Right lobe of liver (tissue), 4 donors: ENCODE data around the gene BASP1.
A peak's percentile ranks its signal among the peaks of the same experiment; 100 is the strongest.

ENCODE experiments used
- POLR2A ChIP-seq: fragments of 450-650 bp; IDR thresholded peaks from one replicate; pipeline ENCODE4 v1.6.1; 2017; ENCODE audit warnings: antibody characterized with exemption, mild to moderate bottlenecking
- TF ChIP-seq, protein P1 (sequence below), 4 donors: fragments of 200-600 bp in 3 of 4; fragments of 450-650 bp in 1 of 4; IDR thresholded peaks; one replicate each; pipeline versions ENCODE4 v1.5.1 to v1.8.0; 2016 to 2022; ENCODE audit warnings: antibody characterized with exemption in 4 of 4, mild to moderate bottlenecking in 2 of 4
- donor health status: DM: no; HTN: no; CAD: no.
- donor health status: DM: no; HTN: no; CAD: no.
- donor health status: DM: no; HTN: yes; CAD: no.

DNA sequence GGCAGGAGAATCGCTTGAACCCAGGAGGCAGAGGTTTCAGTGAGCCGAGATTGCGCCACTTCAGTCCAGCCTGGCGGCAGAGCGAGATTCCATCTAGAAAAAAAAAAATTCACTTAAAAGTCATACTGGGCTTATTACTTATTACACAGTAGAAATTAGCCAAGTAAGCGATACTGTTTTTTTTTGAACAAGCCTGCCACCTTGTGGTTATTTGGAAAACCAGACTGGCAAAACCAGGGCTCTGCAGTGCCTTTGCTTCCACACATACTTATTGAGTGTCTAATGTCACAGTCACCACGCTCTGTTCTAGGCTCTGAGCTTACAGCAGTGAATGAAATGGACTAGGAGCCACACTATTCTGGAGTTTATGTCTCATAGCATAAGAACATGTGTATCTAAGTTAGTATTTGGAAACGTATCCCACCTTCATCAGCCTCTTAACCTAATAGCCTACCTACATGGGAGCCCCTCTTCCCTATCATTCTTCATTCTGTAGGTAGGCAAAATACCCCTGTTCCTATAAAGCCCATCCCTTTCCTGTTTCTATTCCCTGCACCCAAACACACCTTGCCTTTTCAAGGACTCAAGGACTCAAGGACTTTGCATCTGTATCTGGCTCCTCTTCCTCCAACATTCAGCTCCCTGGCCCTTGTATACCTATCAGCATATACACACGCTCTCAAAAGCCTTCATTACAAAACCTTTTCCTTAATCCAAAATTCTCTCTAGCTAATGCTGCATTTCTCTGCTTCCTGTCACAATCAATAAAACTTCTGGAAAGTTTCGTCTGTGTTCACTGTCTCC lies 13.9 kb upstream of the BASP1 start:
- TF ChIP-seq, protein P1, sequence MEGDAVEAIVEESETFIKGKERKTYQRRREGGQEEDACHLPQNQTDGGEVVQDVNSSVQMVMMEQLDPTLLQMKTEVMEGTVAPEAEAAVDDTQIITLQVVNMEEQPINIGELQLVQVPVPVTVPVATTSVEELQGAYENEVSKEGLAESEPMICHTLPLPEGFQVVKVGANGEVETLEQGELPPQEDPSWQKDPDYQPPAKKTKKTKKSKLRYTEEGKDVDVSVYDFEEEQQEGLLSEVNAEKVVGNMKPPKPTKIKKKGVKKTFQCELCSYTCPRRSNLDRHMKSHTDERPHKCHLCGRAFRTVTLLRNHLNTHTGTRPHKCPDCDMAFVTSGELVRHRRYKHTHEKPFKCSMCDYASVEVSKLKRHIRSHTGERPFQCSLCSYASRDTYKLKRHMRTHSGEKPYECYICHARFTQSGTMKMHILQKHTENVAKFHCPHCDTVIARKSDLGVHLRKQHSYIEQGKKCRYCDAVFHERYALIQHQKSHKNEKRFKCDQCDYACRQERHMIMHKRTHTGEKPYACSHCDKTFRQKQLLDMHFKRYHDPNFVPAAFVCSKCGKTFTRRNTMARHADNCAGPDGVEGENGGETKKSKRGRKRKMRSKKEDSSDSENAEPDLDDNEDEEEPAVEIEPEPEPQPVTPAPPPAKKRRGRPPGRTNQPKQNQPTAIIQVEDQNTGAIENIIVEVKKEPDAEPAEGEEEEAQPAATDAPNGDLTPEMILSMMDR (IDR thresholded peaks at IDR 0.05) = peak; percentile 45 to 78 (median 72)
- no peak for TF ChIP-seq POLR2A
